IMR-90 (cell line): ENCODE results near the gene SPARC.
"Not testable (repeated sequence)": the region's sequence is repeated elsewhere in the genome, so short reads cannot be mapped to it uniquely, and the experiment has no call there.

Experiments
- BHLHE40 ChIP-seq: fragments of 150-350 bp; IDR thresholded peaks from 2 replicates; pipeline ENCODE4 v1.6.1; 2016; ENCODE audit warnings: mild to moderate bottlenecking, low read depth, low read length
- CEBPB ChIP-seq: IDR thresholded peaks from 2 replicates; pipeline ENCODE4 v1.6.1; 2012; ENCODE audit warnings: low read depth, low read length, improper control_type of control experiment
- CTCF ChIP-seq: conservative IDR thresholded peaks from 2 replicates; pipeline ENCODE4 v1.5.1; 2012; ENCODE audit warnings: mild to moderate bottlenecking, low read depth, low read length, improper control_type of control experiment
- FOS ChIP-seq: fragments of 150-350 bp; IDR thresholded peaks from 2 replicates; pipeline ENCODE4 v1.6.1; 2016; ENCODE audit warnings: low read depth, low read length
- MXI1 ChIP-seq: IDR thresholded peaks from 2 replicates; pipeline ENCODE4 v1.6.1; 2012; ENCODE audit warnings: low read depth, mild to moderate bottlenecking, low read length, moderate library complexity, borderline replicate concordance
- POLR2A ChIP-seq: IDR thresholded peaks from 2 replicates; pipeline ENCODE4 v1.6.1; 2012; ENCODE audit warnings: mild to moderate bottlenecking, low read depth, low read length
- RAD21 ChIP-seq: IDR thresholded peaks from 2 replicates; pipeline ENCODE4 v1.6.1; 2012; ENCODE audit warnings: low read length, improper control_type of control experiment
- RCOR1 ChIP-seq: IDR thresholded peaks from 2 replicates; pipeline ENCODE4 v1.6.1; 2012; ENCODE audit warnings: mild to moderate bottlenecking, low read length, improper control_type of control experiment; ENCODE audit not compliant: insufficient replicate concordance
- RFX5 ChIP-seq: IDR thresholded peaks from 2 replicates; pipeline ENCODE4 v1.8.0; 2012; ENCODE audit warnings: low read depth, mild to moderate bottlenecking, low read length, moderate library complexity
- SMC3 ChIP-seq: fragments of 150-350 bp; IDR thresholded peaks from 2 replicates; pipeline ENCODE4 v1.6.1; 2016; ENCODE audit warnings: low read depth, mild to moderate bottlenecking, antibody characterized with exemption, low read length, moderate library complexity

GRCh38 chr5:151680156-151680505 is 6.6 kb downstream of the SPARC start:
- not testable (repeated sequence) for TF ChIP-seq CTCF, CEBPB, FOS, SMC3, POLR2A, MXI1, RFX5, BHLHE40, RCOR1, RAD21
